ENCODE data around the gene CSMD2.

DNA sequence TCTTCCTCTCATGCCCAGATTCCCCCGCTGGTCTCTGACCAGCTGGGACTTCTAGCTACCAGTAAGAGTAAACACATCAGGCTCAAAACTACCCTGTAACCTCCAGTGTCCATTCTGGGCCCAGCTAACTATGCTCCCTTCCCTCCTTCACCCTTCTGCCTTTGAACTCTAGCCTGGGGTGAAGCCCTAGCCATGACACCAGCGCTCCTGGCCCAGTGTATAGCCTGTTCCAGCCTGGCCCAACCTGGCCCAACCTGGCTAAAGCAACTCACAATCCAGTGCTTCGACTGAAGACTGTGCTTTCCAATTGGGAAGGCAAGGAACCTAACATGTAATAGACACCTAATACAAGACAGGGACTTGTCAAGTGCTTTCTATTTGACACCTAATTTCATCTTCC lies 27.6 kb downstream of the CSMD2 start:
- no peak for TF ChIP-seq CTCF (conservative IDR thresholded peaks at IDR 0.05; ENCODE audit: low read depth, low read length)
- TF ChIP-seq EZH2 (IDR thresholded peaks at IDR 0.05; ENCODE audit: borderline replicate concordance, low read depth, low read length, poor library complexity, severe bottlenecking) = no peak
